Stimulated activated CD8-positive, alpha-beta memory T cell treated with anti-CD3 and anti-CD28 coated beads, Interleukin-15, amount 100 ng/mL, for 1 hour (primary cell): Measurements from ENCODE around the gene TNNC2.
"Not testable (repeated sequence)": the region's sequence is repeated elsewhere in the genome, so short reads cannot be mapped to it uniquely, and the experiment has no call there.

Source experiments
- DNase-seq: peaks from one replicate; pipeline ENCODE4 v3.0.0-alpha.2; 2020; ENCODE audit warnings: low read depth

Gene TNNC2

DNA sequence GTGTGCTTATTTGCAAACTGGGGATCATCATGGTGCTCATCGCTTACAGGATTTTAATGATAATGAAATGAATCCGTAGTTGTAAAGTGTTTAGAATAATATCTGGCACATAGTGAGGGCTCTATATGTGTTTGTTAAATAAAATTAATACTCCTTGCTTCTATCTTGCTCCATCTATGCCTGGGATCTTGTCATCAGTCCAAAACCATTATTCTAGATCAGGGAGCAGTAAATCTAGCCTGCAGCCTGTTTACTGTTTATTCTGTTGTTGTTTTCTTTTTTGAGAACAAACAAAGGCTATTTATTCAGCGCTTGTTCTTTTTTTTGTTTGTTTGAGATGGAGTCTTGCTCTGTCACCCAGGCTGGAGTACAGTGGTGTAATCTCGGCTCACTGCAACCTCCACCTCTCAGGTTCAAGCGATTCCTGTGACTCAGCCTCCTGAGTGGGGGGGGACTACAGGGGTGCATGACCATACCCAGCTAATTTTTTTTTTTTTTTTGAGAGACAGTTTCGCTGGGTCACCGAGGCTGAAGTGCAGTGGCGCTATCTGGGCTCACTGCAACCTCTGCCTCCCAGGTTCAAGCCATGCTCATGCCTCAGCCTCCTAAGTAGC lies 22.0 kb upstream of the TNNC2 start:
- DNase-seq: no peak

DNA sequence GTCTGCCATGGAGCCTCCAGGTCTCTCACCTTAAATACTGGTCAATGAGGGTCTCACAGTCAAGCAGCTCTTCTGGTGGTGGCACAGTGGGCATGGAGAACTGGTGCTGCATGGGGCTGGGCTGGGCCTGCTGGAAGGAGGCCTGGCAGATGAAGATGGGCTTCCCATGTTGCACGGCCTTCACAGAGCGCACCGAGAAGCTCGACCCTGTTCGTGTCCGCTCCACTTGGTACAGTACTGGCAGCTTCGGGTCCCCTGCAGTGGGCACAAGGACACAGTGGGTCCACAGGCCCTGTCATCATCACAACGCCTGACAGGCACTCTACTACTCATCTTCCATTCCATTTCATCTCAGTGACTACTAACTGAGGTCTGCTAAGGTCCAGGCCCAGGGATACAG lies 21.3 kb upstream of the TNNC2 start:
- no peak for DNase-seq

DNA sequence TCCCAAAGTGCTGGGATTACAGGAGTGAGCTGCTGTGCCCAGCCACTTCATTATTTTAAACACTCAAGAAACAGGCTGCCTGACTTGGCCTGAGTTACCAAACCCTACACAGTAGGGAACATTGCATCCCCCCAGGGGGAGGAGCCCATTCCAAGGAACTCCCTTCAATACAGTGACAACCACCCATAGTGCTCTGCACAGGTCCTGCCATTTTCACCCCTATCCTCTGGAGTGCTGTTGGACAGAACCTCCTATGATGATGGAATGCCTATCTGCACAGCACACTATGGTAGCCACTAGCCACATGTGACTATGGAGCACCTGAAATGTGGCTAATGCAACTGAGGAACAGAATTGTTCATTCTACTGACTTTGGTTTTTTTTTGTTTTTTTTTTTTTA lies 18.3 kb upstream of the TNNC2 start:
- DNase-seq: no peak

DNA sequence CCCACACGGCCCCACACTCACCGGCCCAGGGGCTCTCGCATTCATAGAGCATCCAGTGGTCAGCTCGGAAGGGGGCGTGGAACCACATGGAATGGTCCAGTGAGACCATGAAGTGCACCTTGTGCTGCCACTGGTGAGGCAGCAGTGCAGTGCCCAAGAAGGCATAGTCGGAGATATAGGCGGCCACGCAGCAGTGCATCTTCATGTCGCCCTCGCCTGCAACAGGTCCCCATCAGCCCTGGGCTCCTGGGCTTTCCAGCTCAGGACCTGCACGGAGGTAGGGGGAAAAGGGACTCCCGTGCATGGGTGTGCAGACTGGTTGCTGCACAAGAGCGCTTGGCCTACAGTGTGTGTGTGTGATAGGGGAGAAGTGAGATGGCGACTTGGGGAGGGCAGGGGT lies 16.4 kb upstream of the TNNC2 start:
- no peak for DNase-seq

DNA sequence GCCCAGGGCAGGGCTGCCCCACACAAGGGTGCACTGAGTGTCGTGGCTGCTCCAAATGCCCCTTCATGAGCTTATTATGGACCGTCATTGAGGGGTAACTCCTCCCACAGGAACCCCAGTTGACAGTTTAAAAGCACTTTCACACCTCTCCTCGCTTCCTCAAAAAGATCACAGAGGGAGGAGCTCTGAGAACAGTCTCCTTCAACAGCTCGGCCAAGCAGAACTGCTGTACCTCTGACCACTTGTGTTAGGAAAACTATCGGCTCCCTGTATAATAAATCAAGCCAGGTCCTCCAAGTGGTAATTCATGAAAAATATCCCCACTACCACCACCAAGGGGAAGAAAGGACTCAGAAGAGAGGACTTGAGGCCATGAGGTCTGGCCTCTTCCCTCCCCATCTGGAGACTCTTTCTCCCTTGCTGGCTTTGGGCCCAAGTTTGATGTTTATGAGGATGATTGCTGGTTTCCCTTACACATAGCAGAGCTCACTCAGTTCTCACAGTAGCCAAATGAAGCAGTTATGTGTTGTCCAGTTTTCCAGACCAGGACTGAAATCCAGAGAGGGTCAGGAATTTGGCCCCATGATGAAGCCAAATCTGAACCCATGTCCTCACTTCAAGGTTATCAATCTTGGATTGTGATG lies 15.2 kb upstream of the TNNC2 start:
- no peak for DNase-seq

DNA sequence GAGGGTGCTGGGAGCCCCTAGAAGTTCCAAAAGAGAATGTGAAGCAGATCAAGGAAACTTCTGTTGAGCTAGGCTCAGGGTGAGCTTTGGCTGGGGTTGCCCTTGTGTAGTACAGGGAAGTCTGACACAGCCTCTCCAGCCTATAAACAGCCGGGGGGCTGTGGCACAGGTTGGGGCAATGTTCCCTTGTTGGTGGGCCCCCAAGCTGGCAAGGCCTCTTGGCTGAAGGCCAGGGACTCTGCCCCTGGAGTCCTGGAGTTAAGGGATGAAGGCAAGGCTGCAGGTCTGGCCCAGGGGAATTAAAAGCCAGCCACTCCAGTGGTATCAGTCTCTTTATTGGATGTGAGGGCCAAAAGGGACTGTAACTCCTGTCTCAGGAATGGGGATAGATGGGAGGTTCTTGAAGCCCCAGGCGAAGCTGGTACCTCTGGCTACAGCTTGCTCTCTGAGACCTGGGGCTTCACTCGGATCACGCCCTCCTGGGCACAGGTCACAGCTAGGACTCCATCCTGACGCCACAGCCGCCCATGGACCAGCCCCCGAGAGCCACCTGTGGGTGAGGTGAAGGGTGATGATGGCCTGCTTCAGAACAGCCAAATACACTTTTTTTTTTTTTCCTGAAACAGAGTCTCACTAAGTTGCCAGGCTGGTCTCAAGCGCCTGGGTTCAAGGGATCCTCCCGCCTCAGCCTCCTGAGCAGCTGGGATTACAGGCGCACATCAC lies 14.5 kb upstream of the TNNC2 start:
- no peak for DNase-seq

DNA sequence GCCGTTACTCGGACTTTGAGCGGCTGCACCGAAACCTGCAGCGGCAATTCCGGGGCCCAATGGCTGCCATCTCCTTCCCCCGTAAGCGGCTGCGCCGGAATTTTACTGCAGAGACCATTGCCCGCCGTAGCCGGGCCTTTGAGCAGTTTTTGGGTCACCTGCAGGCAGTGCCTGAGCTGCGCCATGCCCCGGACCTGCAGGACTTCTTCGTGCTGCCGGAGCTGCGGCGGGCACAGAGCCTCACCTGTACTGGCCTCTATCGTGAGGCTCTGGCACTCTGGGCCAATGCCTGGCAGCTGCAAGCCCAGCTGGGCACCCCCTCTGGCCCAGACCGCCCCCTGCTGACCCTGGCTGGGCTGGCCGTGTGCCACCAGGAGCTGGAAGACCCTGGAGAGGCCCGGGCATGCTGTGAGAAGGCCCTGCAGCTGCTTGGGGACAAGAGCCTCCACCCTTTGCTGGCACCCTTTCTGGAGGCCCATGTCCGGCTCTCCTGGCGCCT lies 13.6 kb upstream of the TNNC2 start:
- no peak for DNase-seq

DNA sequence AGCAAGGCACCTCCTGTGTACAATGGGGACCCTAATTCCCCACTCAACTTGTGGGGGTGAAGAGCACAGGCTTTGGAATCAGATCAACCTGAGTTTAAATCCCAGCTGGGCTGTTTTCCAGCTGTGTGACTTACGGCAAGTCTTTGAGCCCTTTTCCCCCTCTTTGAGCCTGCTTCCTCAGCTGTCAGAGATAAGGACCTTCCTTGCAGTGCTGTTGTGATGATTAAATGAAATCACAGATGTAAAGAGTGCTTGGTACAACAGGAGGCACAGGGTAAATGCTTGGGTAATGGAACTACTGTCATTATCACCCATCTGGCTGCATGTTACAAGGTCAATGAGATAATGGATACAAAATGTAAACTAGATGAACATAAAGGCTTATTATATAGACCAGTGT lies 9.7 kb upstream of the TNNC2 start:
- DNase-seq: no peak

DNA sequence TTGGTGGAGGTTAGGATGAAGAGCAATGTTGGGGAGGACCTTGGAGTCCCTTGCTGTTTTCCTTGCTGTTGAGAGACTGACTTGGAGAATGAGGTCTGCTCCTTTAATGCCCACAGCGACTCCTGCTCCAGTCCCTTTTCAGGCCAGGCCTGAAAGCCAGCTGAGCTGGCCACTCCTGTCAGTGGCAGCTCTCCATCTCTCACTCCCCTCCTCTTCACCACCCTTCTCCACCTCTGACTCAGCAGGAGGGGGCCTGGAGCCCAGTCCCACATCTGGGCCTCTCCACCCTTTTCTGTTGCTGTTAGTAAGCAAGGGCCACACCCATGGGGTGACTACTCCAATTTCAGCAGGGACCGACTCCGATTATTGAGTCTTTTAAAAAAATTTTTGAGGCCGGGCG lies 8.7 kb upstream of the TNNC2 start:
- DNase-seq: no peak

DNA sequence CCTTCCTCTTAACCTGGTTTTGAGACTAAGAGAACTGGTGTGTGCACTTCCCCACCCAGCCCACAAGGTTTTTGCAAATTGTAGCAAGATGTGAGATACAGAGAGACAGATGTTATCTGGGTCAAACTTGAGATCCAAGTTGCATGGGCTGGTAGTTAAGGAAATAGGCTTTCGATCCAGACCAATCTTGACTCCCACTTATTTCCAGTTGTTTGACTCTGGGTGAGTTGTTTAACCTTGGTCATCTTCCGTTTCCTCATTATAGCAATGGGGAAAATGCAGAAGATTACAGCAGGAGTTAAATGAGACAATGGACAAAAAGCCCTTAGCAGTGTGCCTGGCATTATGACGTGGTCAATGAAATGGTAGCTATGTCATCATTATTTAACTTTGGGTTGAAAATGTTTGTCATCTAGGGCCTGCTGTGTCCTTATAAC lies 8.2 kb upstream of the TNNC2 start:
- DNase-seq: no peak

DNA sequence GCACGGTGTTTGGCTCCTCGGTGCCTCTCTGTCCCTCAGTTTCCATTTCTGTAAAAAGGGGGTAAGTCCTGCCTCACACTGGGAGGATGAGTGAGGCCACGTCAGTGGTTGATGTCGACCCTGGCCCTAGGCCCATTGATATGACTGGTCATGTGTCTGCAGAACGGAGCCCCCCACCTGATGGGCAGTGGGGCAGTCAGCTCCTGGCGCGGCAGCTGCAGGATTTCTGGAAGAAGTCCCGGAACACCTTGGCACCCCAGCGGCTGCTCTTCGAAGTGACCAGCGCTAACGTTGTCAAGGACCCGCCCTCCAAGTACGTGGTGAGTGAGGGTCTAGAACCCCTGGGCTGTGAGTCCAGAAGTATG lies 7.7 kb upstream of the TNNC2 start:
- no peak for DNase-seq

DNA sequence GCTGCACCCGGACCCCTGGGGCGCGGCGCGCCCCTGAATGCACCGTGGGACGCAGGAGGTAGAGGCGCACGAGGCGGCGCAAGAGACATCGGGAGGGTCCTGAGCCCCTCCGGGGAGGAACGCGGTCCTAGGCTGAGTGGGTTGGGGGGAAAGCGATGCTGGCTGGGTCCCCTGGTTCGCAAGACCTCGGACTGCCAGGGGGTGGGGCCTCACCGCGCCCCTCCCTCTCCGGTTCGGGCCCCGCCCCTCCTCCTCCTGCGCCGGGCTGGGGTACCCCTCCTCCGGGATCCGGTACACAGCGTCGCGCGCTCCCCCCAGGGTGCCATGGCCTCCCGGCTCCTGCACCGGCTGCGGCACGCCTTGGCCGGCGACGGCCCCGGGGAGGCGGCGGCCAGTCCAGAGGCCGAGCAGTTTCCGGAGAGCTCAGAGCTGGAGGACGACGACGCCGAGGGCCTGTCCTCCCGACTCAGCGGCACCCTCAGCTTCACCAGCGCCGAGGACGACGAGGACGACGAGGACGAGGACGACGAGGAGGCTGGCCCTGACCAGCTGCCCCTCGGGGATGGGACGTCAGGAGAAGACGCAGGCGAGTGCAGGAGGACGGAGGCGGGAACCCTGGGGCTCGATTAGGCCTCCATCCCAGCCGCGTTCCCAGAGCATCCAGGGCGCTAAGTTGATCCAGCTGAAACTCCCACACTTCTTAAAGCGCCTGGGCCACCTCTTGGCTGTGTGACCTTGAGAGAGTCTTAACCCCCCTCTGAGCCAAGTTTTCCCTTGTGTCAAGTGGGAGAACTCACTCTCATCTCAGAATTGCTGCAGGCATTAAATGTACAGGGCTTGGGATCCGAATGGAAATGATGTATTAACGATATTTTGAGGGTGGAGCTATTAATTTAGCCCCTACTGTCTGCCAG lies 7.0 kb upstream of the TNNC2 start:
- DNase-seq: no peak

DNA sequence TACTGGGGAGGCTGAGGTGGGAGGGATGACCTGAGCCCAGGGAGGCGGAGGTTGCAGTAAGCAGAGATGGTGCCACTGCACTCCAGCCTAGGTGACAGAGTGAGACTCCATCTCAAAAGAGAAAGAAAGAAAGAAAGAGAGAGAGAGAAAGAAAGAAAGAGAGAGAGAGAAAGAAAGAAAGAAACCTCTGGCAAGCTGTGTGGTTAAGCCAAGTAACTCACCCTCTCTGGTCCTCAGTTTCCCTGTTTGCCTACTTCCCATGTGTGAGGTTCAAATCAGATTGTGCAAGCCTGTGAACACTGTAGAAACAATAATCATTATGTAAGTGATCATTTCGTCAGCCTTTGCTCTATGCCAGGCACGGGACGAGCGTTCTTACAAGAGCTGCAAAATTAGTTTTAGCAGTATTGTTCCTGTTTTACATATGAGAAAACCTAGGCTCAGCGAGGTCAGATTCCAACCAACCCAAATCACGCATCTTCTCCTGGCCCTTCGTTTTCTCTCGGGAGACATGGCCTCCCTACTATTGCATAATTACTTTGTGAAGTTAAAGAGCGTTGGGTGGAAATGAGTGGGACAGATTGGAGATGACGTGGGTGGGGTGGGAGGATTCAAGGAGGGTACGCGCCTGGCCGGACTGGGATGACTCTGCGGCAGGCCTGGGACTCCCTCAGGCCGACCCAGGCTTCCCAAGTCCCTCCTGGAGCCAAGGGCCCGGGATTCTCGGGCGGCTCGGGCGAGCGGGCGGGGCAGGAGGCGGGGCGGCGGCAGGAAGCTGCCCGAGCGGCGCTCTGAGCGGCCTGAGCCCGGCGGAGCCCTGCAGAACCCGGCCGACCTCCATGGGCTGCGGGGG lies 6.1 kb upstream of the TNNC2 start, which contains the start of gene SNX21:
Gene SNX21, plus strand, starts transcription at position 770 of the 853 bp plus-strand sequence. CDS start 121 bp downstream, outside the sequence.
- no peak for DNase-seq

DNA sequence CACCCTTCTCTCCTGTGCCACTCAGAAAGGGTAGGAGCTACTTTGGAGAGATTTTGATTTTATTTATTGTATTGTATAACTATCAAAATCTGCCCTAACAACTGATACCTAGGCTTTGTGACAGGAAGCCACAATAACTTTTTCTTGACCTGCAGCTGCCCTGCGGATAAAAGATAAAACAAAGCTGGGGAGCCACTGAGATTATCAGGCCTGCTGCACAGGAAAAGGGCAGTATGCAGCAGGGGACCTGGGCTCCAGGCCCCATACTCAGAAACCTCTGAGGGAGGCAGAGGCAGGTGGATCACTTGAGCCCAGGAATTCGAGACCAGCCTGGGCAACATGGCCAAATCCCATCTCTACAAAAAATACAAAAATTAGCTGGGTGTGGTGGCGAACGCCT lies 5.5 kb upstream of the TNNC2 start:
- no peak for DNase-seq

DNA sequence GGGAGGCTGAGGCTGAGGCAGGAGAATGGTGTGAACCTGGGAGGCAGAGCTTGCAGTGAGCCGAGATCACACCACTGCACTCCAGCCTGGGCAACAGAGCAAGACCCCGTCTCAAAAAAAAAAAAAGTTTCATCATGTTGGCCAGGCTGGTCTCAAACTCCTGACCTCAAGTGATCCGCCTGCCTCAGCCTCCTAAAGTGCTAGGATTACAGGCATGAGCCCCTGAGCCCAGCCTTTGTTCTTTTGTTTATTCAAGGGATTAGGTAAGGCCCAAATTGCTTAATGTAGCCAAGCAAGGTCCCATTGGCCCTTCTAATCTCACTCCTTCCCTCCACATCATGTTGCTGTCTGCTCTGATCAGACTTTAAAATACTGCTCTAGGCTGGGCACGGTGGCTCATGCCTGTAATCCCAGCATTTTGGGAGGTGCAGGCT lies 2.6 kb upstream of the TNNC2 start:
- DNase-seq: not testable (repeated sequence)

DNA sequence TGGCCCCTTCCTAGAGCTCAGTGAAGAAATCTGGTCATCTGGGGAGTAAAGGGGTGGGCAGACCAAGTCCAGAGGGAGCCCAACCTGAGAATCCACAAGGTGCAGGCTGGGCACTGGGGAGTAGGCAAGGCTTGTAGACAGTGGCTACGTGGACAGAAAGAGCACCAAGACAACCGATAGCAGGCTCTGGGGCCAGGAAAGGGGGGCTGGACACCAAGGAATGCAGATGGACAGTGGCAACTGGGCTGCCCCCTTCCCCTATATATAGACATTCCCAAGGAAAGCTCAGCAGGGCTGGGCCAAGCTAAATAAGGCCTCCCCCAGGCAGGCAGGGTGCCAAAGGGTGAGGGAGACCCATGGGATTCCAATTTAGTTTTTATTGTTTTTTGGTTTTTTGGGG lies 1.5 kb upstream of the TNNC2 start:
- DNase-seq: no peak

DNA sequence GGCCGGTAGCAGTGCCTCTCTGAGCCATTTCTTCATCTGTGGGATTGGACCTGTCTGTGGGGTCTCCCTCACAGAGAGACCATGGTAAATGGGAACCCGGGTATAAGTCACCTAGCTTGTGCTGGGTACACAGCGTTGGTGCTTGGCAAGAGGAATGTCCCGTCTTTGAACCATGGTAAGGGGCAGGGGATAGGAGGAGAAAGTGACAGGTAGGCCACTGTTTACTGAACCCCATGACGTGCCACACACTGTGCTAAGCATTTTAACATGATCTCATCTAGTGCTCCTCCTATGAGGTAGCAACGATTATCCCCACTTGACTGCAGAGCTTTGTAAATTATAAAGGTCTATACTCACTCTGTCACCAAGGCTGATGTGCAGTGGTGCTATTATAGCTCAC lies 600 bp upstream of the TNNC2 start:
- DNase-seq: no peak

DNA sequence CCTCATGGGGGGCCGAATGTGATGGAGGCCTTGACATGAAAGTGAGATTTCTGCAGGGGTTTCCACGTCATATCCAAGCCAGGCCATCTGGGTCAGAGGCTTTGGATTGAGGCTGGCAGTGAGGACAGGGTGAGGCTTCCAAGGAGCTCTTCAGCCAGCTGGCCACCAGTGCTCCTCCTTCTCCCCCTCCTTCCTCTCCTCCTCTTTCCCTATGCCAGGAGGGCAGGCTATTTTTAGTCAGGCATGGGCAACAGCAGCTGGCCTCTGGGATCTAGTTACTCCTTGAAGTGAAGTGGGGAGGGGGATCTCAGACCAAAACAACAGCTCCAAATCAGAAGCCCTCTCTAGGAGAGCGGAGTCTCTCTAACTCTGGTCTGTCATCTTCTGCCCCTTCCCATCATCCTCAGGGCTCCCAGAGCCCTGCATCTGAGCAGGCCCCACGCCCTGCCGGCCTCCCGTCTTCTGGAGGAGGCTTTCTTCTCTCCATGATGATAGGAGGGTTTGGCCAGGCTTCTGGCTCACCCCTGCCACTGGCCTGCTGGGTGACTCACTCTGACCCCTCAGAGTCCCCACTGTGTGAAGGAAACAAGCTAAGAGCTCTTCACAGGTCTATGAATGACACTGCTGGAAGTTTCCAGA lies 612 bp downstream of the TNNC2 start:
- no peak for DNase-seq

DNA sequence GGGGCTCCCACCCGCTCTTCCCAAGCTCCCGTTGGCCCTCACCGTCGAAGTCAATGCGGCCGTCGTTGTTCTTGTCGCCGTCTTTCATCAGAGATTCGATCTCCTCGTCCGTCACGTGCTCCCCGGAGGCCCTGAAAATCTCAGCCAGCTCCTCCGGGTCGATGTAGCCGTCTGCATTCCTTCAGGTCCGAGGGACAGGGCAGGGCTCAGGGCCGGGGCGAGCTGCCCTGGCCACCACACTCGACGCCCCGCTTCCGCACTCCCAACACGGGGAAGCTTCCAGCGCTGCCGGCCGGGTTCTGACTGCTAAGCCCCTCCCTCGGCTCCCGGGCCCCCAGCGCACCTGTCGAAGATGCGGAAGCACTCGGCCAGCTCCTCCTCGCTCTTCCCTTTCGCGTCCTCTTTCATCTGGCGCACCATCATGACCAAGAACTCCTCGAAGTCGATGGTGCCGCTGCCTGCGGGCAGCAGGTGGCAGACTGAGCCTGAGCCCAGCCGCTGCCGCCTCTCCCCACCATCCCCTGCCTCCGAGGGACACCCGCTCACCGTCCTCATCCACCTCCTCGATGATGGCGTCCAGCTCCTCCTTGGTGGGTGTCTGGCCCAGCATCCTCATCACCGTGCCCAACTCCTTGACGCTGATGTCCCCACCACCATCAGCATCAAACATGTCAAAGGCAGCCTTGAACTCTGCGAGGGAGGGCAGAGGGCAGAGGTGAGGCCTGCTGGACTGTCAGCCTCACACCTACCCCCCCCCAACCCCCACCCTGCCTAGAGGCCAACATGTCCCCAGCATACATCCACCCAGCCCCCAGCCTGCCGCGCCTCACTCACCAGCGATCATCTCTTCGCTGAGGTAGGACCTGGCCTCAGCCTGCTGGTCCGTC lies 2.9 kb downstream of the TNNC2 start:
- peak; percentile 27 for DNase-seq

DNA sequence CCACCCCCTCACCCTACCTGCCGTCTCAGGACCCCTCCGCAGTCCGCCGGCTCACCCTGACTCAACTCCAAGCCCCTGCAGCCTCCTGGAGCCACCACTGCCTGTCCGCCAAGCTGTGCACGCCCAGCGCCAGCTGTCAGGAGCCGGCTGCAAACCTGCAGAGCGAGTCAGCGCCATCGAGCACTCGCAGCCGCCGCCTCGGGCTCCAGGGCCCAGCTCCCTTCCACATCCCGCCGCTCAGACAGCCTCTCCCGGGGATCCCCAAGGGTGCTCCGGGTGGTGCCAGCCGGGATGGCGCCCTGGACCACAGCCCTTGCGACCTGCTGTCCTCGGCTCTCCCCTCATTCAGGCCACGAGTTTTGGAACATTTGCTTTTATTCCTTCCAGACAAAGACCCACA lies 4.3 kb downstream of the TNNC2 start:
- DNase-seq: no peak
